ENCODE results near the gene RTL9. TPM values are rescaled to one million over a fixed set of nuclear protein-coding genes. Genes with fewer than 3 reads are reported as not detected.

Gene RTL9
- total RNA-seq, 6 experiments from 2014 or later, result 0.09 to 0.29 (median 0.14) TPM; not detected in 2

DNA sequence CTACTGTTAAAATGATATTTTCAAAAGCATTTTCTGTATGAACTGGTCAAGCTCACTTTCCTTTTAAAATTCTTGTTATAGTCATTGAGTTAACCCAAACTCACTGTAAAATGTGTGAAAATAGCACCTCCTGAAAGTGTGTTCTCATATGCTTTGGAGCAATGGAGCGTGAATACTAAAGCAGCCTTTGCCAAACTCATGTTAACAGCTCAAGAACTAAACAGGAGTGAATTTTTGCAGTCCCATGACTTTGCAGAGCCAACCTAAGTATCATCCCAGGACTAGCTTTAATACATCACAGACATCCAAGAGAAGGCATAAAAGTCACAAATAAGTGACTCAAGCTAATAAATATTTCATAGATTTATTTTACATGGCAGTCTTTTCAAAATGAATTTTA is 43.1 kb upstream of the RTL9 start:
- no peaks in the 10 kb centered on the region for H3K9me3 ChIP-seq
- TF ChIP-seq POLR2A (IDR thresholded peaks at IDR 0.05), result no peak
- TF ChIP-seq CTCF (IDR thresholded peaks at IDR 0.05), result no peak
- H3K4me3 ChIP-seq, result no peak overlapping the region
- ATAC-seq (no peak), DNase-seq (no peak)
- no peaks in the 10 kb centered on the region for H3K27me3 ChIP-seq
- H3K27ac ChIP-seq, result no peak overlapping the region
- WGBS (ENCODE audit: insufficient coverage, low coverage, low lambda C conversion rate, missing lambda C conversion rate), result 71% methylated on average over 1 of the region's 1 CpG
- no peaks in the 10 kb centered on the region for H3K36me3 ChIP-seq
- no peaks in the 10 kb centered on the region for H3K4me1 ChIP-seq
- intact Hi-C loops (cut with DNase I), result no loop called here

DNA sequence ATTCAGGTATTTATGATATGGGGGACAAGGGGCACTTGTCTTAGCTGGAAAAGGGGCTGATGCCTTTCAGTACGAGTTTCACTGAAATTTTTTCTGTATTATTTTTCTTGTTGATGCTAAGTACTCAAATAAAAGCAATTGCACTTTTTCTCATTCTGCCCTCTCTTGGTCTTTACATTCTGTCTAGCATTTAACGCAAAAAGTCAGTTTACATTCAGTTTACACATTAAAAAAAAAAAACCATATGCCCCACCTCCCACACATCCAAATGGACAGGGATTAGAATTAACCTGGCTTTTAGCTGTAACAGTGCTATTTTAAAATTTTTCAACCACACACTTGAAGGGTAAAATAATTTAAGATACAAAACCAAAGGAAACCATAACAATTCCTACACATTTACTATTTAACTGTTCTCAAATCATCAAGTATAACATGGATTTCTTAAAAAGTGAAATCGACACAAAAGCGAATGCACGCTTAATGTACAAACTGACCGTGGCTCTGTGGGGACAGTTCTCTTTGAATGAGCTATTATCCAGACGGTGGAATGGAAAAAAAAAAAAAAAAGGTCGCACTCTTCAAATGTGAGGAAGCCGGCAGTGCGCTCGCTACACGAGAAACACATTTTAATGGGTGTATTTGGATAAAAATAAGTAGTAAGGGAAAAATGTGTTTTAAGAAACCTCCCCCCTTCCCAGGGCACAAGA is 42.1 kb upstream of the RTL9 start:
- H3K4me1 ChIP-seq, result no peaks in the 10 kb centered on the region
- H3K27me3 ChIP-seq, result no peaks in the 10 kb centered on the region
- DNase-seq (no peak), ATAC-seq (no peak)
- no peaks in the 10 kb centered on the region for H3K36me3 ChIP-seq
- TF ChIP-seq POLR2A (IDR thresholded peaks at IDR 0.05), result no peak
- no peak for TF ChIP-seq CTCF (IDR thresholded peaks at IDR 0.05)
- WGBS (ENCODE audit: insufficient coverage, low coverage, low lambda C conversion rate, missing lambda C conversion rate), result 41% methylated on average over 11 of the region's 12 CpGs
- no peaks in the 10 kb centered on the region for H3K9me3 ChIP-seq
- peak overlapping the region; percentile 58 to 71 (median 66) for H3K4me3 ChIP-seq
- intact Hi-C loops (cut with DNase I), result no loop called here
- no peak overlapping the region for H3K27ac ChIP-seq

DNA sequence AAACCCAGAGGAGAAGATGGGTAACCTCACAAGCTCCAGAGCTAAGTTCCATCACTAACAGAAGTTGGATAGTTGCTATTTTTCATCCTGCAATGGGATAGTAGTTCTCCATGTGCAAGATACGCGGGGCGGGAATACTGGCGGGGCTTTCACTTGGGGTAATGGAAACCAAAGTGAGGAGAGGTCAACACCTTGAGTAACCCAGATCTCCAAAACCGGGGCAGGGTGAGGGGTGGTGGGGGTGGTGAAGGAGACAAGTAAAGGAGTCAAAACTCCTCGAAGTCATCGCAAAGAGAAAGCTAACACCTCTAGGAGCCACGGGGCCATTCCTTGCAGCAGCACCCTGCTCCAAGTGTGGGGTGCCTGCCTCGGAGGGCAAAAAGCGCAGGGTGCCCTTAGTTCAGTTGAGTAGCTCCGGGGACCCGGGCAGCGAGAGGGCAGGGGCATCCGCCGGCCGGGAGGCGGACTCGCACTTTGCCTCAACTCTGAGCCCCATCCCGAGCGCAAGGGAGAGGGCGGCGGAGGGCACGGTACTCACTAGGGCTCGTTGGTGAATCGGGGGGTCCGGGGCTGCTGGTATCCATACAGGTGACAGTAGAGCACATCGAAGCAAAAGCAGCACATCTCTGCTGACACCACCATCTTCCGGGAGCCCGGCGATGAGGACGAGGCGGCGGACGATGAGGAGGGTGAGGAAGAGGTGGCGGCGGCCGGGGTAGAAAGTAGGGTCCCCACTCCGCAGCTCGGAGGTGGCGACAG is 41.4 kb upstream of the RTL9 start:
- H3K27me3 ChIP-seq, result no peaks in the 10 kb centered on the region
- intact Hi-C loops (cut with DNase I), result no loop called here
- ATAC-seq (peak; percentile 47 to 59 (median 54)), DNase-seq (peak; percentile 33 to 57 (median 49))
- no peaks in the 10 kb centered on the region for H3K36me3 ChIP-seq
- WGBS (ENCODE audit: insufficient coverage, low coverage, low lambda C conversion rate, missing lambda C conversion rate), result 20% methylated on average over 11 of the region's 40 CpGs
- no peaks in the 10 kb centered on the region for H3K9me3 ChIP-seq
- TF ChIP-seq CTCF (IDR thresholded peaks at IDR 0.05), result no peak
- TF ChIP-seq POLR2A (IDR thresholded peaks at IDR 0.05), result no peak
- H3K4me3 ChIP-seq, result peak overlapping the region; percentile 58 to 71 (median 66)
- H3K27ac ChIP-seq, result peak overlapping the region; percentile 72 to 75 (median 74)
- no peaks in the 10 kb centered on the region for H3K4me1 ChIP-seq

- DNase-seq (peak; percentile 78 to 83 (median 79)), ATAC-seq (peak; percentile 93 to 96 (median 95))
- WGBS (ENCODE audit: insufficient coverage, low coverage, low lambda C conversion rate, missing lambda C conversion rate), result 18% methylated on average over 26 of the region's 78 CpGs
- Histone ChIP-seq H3K4me1 (no peaks in the 10 kb centered on the region), H3K4me3 (peak within 1 kb of the TSS; percentile 58 to 71 (median 66)), H3K27ac (peak within 1 kb of the TSS; percentile 72 to 75 (median 74)), H3K36me3 (no peaks in the 10 kb centered on the region), H3K27me3 (no peaks in the 10 kb centered on the region), H3K9me3 (no peaks in the 10 kb centered on the region)
- intact Hi-C loops (cut with DNase I), result no loop called here
- TF ChIP-seq CTCF (IDR thresholded peaks at IDR 0.05) (peak in 2 of 4 donors; percentile 9 to 21), POLR2A (IDR thresholded peaks at IDR 0.05) (peak; percentile 80)
Measured at GRCh38 chrX:110317820-110318663, 40.6 kb upstream of the RTL9 start, which contains the start of gene AMMECR1. Gene AMMECR1, minus strand, starts transcription at chrX:110318085. Its CDS starts 14 bp downstream, at chrX:110318071.
